HepG2 (cell line): ENCODE measurements around the gene TLE5. TPM values are rescaled to one million over a fixed set of nuclear protein-coding genes. Genes with fewer than 3 reads are reported as not detected.

ENCODE experiments used
- ATAC-seq: fragments of 200-7000 bp; cut with Tn5 transposase; 3 replicates; pipeline ENCODE4 v1.9.1; 2020; ENCODE audit warnings: mild to moderate bottlenecking, moderate library complexity
- BruUV-seq: library from RNA; stranded (reverse); fragments of 400-500 nt; replicated peaks from 2 replicates; lab custom pipeline; 2021; lab: Mats Ljungman, UMichigan
- CTCF ChIA-PET: fragments of 300-600 bp; formaldehyde crosslinking; extraction: SDS; loops from one replicate; lab custom pipeline; 2021; ENCODE audit warnings: low total read pairs, inconsistent platforms, low intra/inter-chr PET ratio; lab: Yijun Ruan, JAX
- POLR2A ChIA-PET: fragments of 350-600 bp; sonication (Branson Sonifier 250); formaldehyde crosslinking; loops from one replicate; lab custom pipeline; 2020; ENCODE audit warnings: antibody characterized with exemption, inconsistent platforms; lab: Yijun Ruan, JAX
- DNase-seq: peaks from one replicate; pipeline ENCODE4 v3.0.0-alpha.2; 2015; ENCODE audit warnings: low spot score
- FAIRE-seq: peaks from 3 replicates; lab custom pipeline; 2011; peaks lifted over from hg19 to GRCh38; lab: Jason Lieb, UNC
- H2AFZ ChIP-seq: one replicate; pipeline ENCODE4 v1.6.1; 2011; ENCODE audit warnings: low read length, inconsistent platforms
- H3K27ac ChIP-seq: fragments of 300-600 bp; 3 replicates; pipeline ENCODE4 v1.8.0; 2011; ENCODE audit warnings: mixed run types, mild to moderate bottlenecking, mixed read lengths, low read length, inconsistent platforms; ENCODE audit not compliant: insufficient read depth; ENCODE audit errors: extremely low read length
- H3K27me3 ChIP-seq, 2 experiments: fragments of 200-600 bp in 1 of 2; 2 replicates in 1 of 2; 3 replicates in 1 of 2; pipeline versions ENCODE4 v1.6.0 to v1.8.0; 2011; ENCODE audit warnings: low read length in 2 of 2, mild to moderate bottlenecking in 2 of 2, moderate library complexity in 2 of 2, inconsistent platforms in 1 of 2; ENCODE audit not compliant: insufficient read depth in 2 of 2, control insufficient read depth in 1 of 2
- H3K36me3 ChIP-seq, 2 experiments: fragments of 200-600 bp in 1 of 2; replicated peaks in 1 of 2; 2 replicates in 1 of 2; 3 replicates in 1 of 2; pipeline versions ENCODE4 v1.5.1 to v1.8.0; 2011; ENCODE audit warnings: low read length in 2 of 2, inconsistent platforms in 1 of 2; ENCODE audit not compliant: insufficient read depth in 2 of 2, control insufficient read depth in 1 of 2
- H3K4me1 ChIP-seq: 2 replicates; pipeline ENCODE4 v1.5.1; 2012; ENCODE audit warnings: low read length, inconsistent platforms; ENCODE audit not compliant: insufficient read depth
- H3K4me2 ChIP-seq: 2 replicates; pipeline ENCODE4 v1.6.0; 2011; ENCODE audit warnings: low read depth, low read length, inconsistent platforms
- H3K4me3 ChIP-seq, 3 experiments: fragments of 200-600 bp in 1 of 3; sonication (generic), shearing (Covaris generic) in 1 of 3; replicated peaks in 1 of 3; 2 replicates each; pipeline ENCODE4 v1.5.1; 2011 to 2016; ENCODE audit warnings: low read length in 3 of 3, inconsistent platforms in 2 of 3, low read depth in 2 of 3, mild to moderate bottlenecking in 2 of 3, control low read depth in 1 of 3, mixed read lengths in 1 of 3; ENCODE audit not compliant: insufficient read depth in 1 of 3
- H3K79me2 ChIP-seq: one replicate; pipeline ENCODE4 v1.6.1; 2011; ENCODE audit warnings: low read length, inconsistent platforms; ENCODE audit not compliant: insufficient read depth
- H3K9ac ChIP-seq: 2 replicates; pipeline ENCODE4 v1.6.0; 2011; ENCODE audit warnings: mild to moderate bottlenecking, low read depth, low read length, inconsistent platforms; ENCODE audit not compliant: insufficient read depth
- H3K9me3 ChIP-seq: 2 replicates; pipeline ENCODE4 v1.5.1; 2012; ENCODE audit warnings: mild to moderate bottlenecking, low read length
- H4K20me1 ChIP-seq: 2 replicates; pipeline ENCODE4 v1.6.0; 2011; ENCODE audit warnings: inconsistent platforms, mild to moderate bottlenecking, low read length, moderate library complexity; ENCODE audit not compliant: insufficient read depth
- ELF4 ChIP-seq: sonication (generic); formaldehyde crosslinking; IDR thresholded peaks from 2 replicates; pipeline ENCODE4 v1.5.0; 2020; ENCODE audit warnings: missing genetic modification reagents, mild to moderate bottlenecking, moderate library complexity, borderline replicate concordance
- HMGXB3 ChIP-seq: sonication (generic); formaldehyde crosslinking; IDR thresholded peaks from 2 replicates; pipeline ENCODE4 v1.4.0; 2020; ENCODE audit warnings: missing genetic modification reagents, borderline replicate concordance
- ZNF121 ChIP-seq: sonication (generic); formaldehyde crosslinking; IDR thresholded peaks from 2 replicates; pipeline ENCODE4 v1.5.0; 2020; ENCODE audit warnings: mild to moderate bottlenecking, missing genetic modification reagents
- ZNF724P ChIP-seq: sonication (generic); formaldehyde crosslinking; IDR thresholded peaks from 2 replicates; pipeline ENCODE4 v1.8.0; 2022; ENCODE audit warnings: missing genetic modification reagents, borderline replicate concordance
- WGBS: methylation state at CpG from one replicate; pipeline ENCODE4 v1.1.6; 2017; ENCODE audit warnings: low lambda C conversion rate; 5-methylcytosine and 5-hydroxymethylcytosine counted together
- in situ Hi-C: cut with HindIII; loops from 2 replicates; pipeline ENCODE4 v1.10.0; 2017; ENCODE audit warnings: low pct_unique_long_range_greater_than_20kb; ENCODE audit not compliant: extremely low pct_ligation_motif_present
- intact Hi-C: fragments of 100-400 bp; cut with micrococcal nuclease; formaldehyde crosslinking; loops from one replicate; pipeline ENCODE4 v1.10.0; 2022; ENCODE audit not compliant: unreplicated experiment
- polyA plus RNA-seq, 8 experiments: library from polyadenylated mRNA; depleted of rRNA in 3 of 8; stranded (reverse) in 7 of 8; unstranded in 1 of 8; fragments of >200 nt; fragmentation: Illumina TruSeq in 4 of 8; extraction: Trizol in 4 of 8; gene quantifications; 2 replicates each; pipeline versions ENCODE4 v1.2.1 to v1.2.3, GENCODE V29; 2011 to 2016; ENCODE audit warnings: low read depth in 4 of 8, missing spikeins in 1 of 8, mixed read lengths in 1 of 8; ENCODE audit not compliant: insufficient read depth in 1 of 8
- total RNA-seq, 5 experiments: library from RNA; depleted of rRNA; stranded (reverse); fragments of >200 nt; fragmentation: Illumina TruSeq; extraction: Trizol; gene quantifications; 2 replicates each; pipeline ENCODE4 v1.2.3, GENCODE V29; 2016; ENCODE audit warnings: low read depth in 1 of 5

The TLE5 gene
- total and polyA plus RNA-seq, 2 of the 13 experiments (the other 11 are each of a cell fraction or from before 2014, with no cell fraction given): 62.8 to 189 TPM

GRCh38 chr19:3084943-3085342 is 22.6 kb upstream of the TLE5 start (continued):
- TF ChIP-seq HMGXB3 (CRISPR knock-in tag): no peak

- Histone ChIP-seq H3K9ac (no peak overlapping the region), H3K4me1 (peaks cover 18% of the 10 kb centered on the region), H4K20me1 (no peaks in the 10 kb centered on the region), H3K79me2 (no peaks in the 10 kb centered on the region), H3K27ac (no peak overlapping the region), H3K27me3 (peaks cover 0 to 4% of the 10 kb centered on the region in 2 experiments; a peak in 1 of 5 replicates), H3K9me3 (no peaks in the 10 kb centered on the region), H3K4me2 (no peak overlapping the region), H3K4me3 (no peak overlapping the region), H2AFZ (no peak overlapping the region), H3K36me3 (no peaks in the 10 kb centered on the region)
- no peak for DNase-seq
- no peak for FAIRE-seq
- in situ Hi-C loops: no loop called here
- ChIA-PET CTCF (no interaction called here), POLR2A (interaction anchor here (2.9 kb wide), 1 partner anchor 12 kb away, joined by 19 read pairs; no protein-coding TSS in a partner anchor)
- TF ChIP-seq ZNF724P (CRISPR knock-in tag) (no peak), ELF4 (CRISPR knock-in tag) (no peak), ZNF121 (CRISPR knock-in tag) (peak; percentile 58)
- no TSS peak for BruUV-seq
- intact Hi-C loops: no loop called here
- no peak for ATAC-seq
- 64% methylated on average over 7 of the region's 7 CpGs for WGBS
Measured at GRCh38 chr19:3083964-3084363, 21.7 kb upstream of the TLE5 start.
